ENCODE measurements around the gene NR1D1. TPM values are rescaled to one million over a fixed set of nuclear protein-coding genes. Genes with fewer than 3 reads are reported as not detected.

NR1D1 gene
- total and polyA plus RNA-seq, 4 donors, result 3.2 to 19.6 (median 14.1) TPM

DNA sequence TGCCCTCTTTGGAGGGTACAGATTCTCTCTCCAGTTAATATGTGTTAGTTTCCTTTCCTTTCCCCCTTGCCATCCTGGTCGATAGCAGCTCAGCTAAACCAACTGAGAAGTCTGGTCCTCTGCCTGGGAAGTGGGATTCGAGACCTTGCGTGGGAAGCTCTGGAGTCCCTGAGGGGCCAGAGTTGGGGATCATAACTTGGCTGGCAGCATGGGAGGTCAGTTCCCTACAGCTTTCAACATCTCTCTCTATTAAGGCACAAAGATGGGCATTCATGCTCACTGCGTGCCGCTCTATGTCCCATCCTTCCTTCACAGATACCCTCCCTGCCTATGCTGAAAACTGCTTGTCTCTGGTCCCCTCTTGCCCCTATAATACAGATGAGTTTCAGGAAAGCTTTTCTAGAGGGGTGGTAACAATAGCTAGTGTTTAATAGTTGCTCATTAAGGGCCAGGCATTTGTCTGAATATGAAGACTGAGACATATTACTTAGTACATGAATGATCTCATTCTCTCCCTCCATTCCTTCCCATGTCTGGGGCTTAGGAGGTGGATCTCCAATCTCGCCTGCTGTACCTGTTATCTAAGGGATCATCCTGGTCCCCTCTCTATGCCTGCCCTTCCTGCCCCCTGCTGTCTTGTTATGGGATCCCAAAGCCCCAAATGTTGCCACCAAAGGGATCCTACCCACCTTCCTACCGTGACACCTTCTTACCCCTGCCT is 26.8 kb downstream of the NR1D1 start:
- peaks cover 0 to 19% (median 17%) of the 10 kb centered on the region in 4 donors for H3K36me3 ChIP-seq (ENCODE audit: control insufficient read depth in 4 of 4, insufficient read depth in 4 of 4, low read length in 4 of 4)
- TF ChIP-seq, protein P1, sequence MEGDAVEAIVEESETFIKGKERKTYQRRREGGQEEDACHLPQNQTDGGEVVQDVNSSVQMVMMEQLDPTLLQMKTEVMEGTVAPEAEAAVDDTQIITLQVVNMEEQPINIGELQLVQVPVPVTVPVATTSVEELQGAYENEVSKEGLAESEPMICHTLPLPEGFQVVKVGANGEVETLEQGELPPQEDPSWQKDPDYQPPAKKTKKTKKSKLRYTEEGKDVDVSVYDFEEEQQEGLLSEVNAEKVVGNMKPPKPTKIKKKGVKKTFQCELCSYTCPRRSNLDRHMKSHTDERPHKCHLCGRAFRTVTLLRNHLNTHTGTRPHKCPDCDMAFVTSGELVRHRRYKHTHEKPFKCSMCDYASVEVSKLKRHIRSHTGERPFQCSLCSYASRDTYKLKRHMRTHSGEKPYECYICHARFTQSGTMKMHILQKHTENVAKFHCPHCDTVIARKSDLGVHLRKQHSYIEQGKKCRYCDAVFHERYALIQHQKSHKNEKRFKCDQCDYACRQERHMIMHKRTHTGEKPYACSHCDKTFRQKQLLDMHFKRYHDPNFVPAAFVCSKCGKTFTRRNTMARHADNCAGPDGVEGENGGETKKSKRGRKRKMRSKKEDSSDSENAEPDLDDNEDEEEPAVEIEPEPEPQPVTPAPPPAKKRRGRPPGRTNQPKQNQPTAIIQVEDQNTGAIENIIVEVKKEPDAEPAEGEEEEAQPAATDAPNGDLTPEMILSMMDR (IDR thresholded peaks at IDR 0.05; ENCODE audit: control extremely low read depth, extremely low read depth), result no peak
- H3K27me3 ChIP-seq (ENCODE audit: control insufficient read depth in 3 of 3, insufficient read depth in 3 of 3, low read length in 2 of 3), result no peaks in the 10 kb centered on the region
- DNase-seq, result no peak
- H3K4me1 ChIP-seq (ENCODE audit: control insufficient read depth in 5 of 5, insufficient read depth in 5 of 5, low read length in 5 of 5), result peaks cover 33 to 69% (median 56%) of the 10 kb centered on the region in 5 donors
- 83 to 87% methylated on average over 7 of the region's 7 CpGs for WGBS, 2 donors
- no peaks in the 10 kb centered on the region for H3K9me3 ChIP-seq (ENCODE audit: control insufficient read depth in 4 of 4, insufficient read depth in 3 of 4, low read length in 3 of 4)
- H3K9ac ChIP-seq (ENCODE audit: insufficient read depth in 1 of 2, low read length in 2 of 2), result peak overlapping the region in 1 of 2 donors; percentile 57
- peak overlapping the region; percentile 71 to 86 for H3K27ac ChIP-seq (ENCODE audit: low read depth in 1 of 2, low read length in 1 of 2)
- no peak for ATAC-seq (ENCODE audit: insufficient read depth, low FRiP score)
- H3K4me3 ChIP-seq, result no peak overlapping the region

GRCh38 chr17:40072735-40073346 is 27.5 kb downstream of the NR1D1 start:
- WGBS, 2 donors, result 47 to 67% methylated on average over 8 of the region's 8 CpGs
- TF ChIP-seq, protein P1 (IDR thresholded peaks at IDR 0.05; ENCODE audit: control extremely low read depth, extremely low read depth), result no peak

GRCh38 chr17:40072040-40072734 is 28.2 kb downstream of the NR1D1 start:
- H3K27me3 ChIP-seq (ENCODE audit: control insufficient read depth in 3 of 3, insufficient read depth in 3 of 3, low read length in 2 of 3), result no peaks in the 10 kb centered on the region
- peak overlapping the region; percentile 45 to 93 for H3K27ac ChIP-seq (ENCODE audit: low read depth in 1 of 2, low read length in 1 of 2)
- 23 to 26% methylated on average over 19 of the region's 19 CpGs for WGBS, 2 donors
- H3K36me3 ChIP-seq (ENCODE audit: control insufficient read depth in 4 of 4, insufficient read depth in 4 of 4, low read length in 4 of 4), result peaks cover 0 to 16% (median 13%) of the 10 kb centered on the region in 4 donors
- ATAC-seq (ENCODE audit: insufficient read depth, low FRiP score), result peak; percentile 36
- peak overlapping the region in 1 of 2 donors; percentile 60 for H3K9ac ChIP-seq (ENCODE audit: insufficient read depth in 1 of 2, low read length in 2 of 2)
- DNase-seq, result peak; percentile 66 to 88 (median 79)
- TF ChIP-seq, protein P1 (IDR thresholded peaks at IDR 0.05; ENCODE audit: control extremely low read depth, extremely low read depth), result no peak
- no peak overlapping the region for H3K4me3 ChIP-seq
- peaks cover 38 to 83% (median 66%) of the 10 kb centered on the region in 5 donors for H3K4me1 ChIP-seq (ENCODE audit: control insufficient read depth in 5 of 5, insufficient read depth in 5 of 5, low read length in 5 of 5)
- no peaks in the 10 kb centered on the region for H3K9me3 ChIP-seq (ENCODE audit: control insufficient read depth in 4 of 4, insufficient read depth in 3 of 4, low read length in 3 of 4)

More at GRCh38 chr17:40072735-40073346, 27.5 kb downstream of the NR1D1 start:
- Histone ChIP-seq H3K4me1 (ENCODE audit: control insufficient read depth in 5 of 5, insufficient read depth in 5 of 5, low read length in 5 of 5) (peaks cover 38 to 77% (median 63%) of the 10 kb centered on the region in 5 donors), H3K4me3 (no peak overlapping the region), H3K27ac (ENCODE audit: low read depth in 1 of 2, low read length in 1 of 2) (peak overlapping the region; percentile 71 to 93), H3K9me3 (ENCODE audit: control insufficient read depth in 4 of 4, insufficient read depth in 3 of 4, low read length in 3 of 4) (no peaks in the 10 kb centered on the region), H3K36me3 (ENCODE audit: control insufficient read depth in 4 of 4, insufficient read depth in 4 of 4, low read length in 4 of 4) (peaks cover 0 to 16% (median 14%) of the 10 kb centered on the region in 4 donors), H3K27me3 (ENCODE audit: control insufficient read depth in 3 of 3, insufficient read depth in 3 of 3, low read length in 2 of 3) (no peaks in the 10 kb centered on the region), H3K9ac (ENCODE audit: insufficient read depth in 1 of 2, low read length in 2 of 2) (no peak overlapping the region)
- ATAC-seq (ENCODE audit: insufficient read depth, low FRiP score) (no peak), DNase-seq (peak in 2 of 3 donors; percentile 57 to 72)
